Astrocyte of the spinal cord (primary cell): ENCODE measurements around the gene GET3.
"Not testable (repeated sequence)": the region's sequence is repeated elsewhere in the genome, so short reads cannot be mapped to it uniquely, and the experiment has no call there.

ENCODE experiments used
- DNase-seq: peaks from one replicate; pipeline ENCODE4 v3.0.0; 2011; ENCODE audit warnings: low read depth, low spot score
- H3K4me3 ChIP-seq: 2 replicates; pipeline ENCODE4 v1.5.1; 2011; ENCODE audit warnings: low read depth, mild to moderate bottlenecking, low read length, moderate library complexity
- CTCF ChIP-seq: IDR thresholded peaks from 2 replicates; pipeline ENCODE4 v1.5.1; 2012; ENCODE audit warnings: low read depth, mild to moderate bottlenecking, low read length, inconsistent platforms
- in situ Hi-C: cut with HindIII; loops from 2 replicates; pipeline ENCODE4 v1.10.0; 2017; ENCODE audit warnings: low sequenced_read_pairs

The GET3 gene

GRCh38 chr19:12796146-12797071, 59.1 kb downstream of the GET3 start:
- peak; percentile 83 for DNase-seq
- in situ Hi-C loops: no loop called here
- no peak overlapping the region for H3K4me3 ChIP-seq
- peak; percentile 85 for TF ChIP-seq CTCF

GRCh38 chr19:12797141-12797587, 59.9 kb downstream of the GET3 start:
- TF ChIP-seq CTCF: no peak
- H3K4me3 ChIP-seq: no peak overlapping the region
- DNase-seq: no peak
- in situ Hi-C loops: no loop called here

- H3K4me3 ChIP-seq, in situ Hi-C loops, DNase-seq: not testable (repeated sequence)
These were observed 60.3 kb downstream of the GET3 start for GRCh38 chr19:12797607-12798006.
